GM19239 (cell line): ENCODE measurements around the gene CREBBP.

ENCODE experiments used
- DNase-seq: peaks from one replicate; pipeline ENCODE4 v3.0.0; 2011; ENCODE audit warnings: low spot score; ENCODE audit not compliant: insufficient read length
- FAIRE-seq: peaks from 2 replicates; lab custom pipeline; 2011; peaks lifted over from hg19 to GRCh38; lab: Jason Lieb, UNC

Gene CREBBP

DNA sequence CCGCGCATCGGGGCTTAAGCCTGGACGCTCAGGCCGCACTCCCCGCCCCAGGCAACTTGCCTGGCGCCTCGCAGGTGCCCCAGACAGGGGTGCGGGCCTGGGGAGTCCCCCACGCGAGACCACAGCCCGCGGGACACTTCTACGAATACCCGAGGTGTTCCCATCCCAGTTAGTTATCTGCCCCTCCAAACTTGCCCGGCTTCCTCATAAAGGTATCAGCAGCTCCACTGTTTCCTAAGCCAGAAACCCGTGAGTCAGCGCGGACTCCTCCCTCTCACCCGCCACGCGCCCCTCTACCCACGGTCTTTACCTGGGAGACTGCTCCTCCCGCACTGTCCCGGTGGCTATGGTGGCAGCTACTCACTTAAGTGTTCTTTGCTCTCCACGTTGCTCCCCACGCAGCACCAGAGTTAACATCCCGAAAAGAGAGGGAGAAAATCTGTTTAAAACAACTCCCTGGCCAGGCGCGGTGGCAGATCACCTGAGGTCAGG lies 1.0 kb upstream of the CREBBP start:
- FAIRE-seq: no peak

GRCh38 chr16:3879887-3880564 lies 487 bp downstream of the CREBBP start:
- no peak for FAIRE-seq
- peak; percentile 67 for DNase-seq

More for the DNA sequence above, 1.0 kb upstream of the CREBBP start:
- no peak for DNase-seq

- no peak for DNase-seq
- FAIRE-seq: peak; percentile 18
These were observed 1.1 kb downstream of the CREBBP start for GRCh38 chr16:3879258-3879886.

GRCh38 chr16:3878610-3879009 lies 1.9 kb downstream of the CREBBP start:
- DNase-seq (no peak), FAIRE-seq (peak; percentile 81)

- no peak for DNase-seq
- FAIRE-seq: no peak
These were observed 3.8 kb downstream of the CREBBP start for GRCh38 chr16:3876695-3877094.

DNA sequence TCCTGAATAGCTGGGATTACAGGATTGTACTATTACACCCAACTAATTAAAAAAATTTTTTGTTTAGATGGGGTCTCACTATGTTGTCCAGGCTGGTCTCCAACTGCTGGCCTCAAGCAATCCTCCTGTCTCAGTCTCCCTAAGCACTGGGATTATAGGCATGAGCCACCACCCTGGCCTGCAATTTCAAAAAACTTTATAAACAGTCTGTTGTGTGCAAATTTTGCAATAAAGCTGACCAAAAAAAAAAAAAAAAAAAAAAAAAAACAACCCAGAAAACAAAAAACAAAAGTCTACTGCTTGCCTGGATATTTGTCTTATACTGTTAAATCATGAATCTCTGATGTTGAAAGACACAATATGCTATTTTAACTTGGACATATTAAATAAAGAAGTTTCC lies 4.4 kb downstream of the CREBBP start:
- DNase-seq: no peak
- no peak for FAIRE-seq

DNA sequence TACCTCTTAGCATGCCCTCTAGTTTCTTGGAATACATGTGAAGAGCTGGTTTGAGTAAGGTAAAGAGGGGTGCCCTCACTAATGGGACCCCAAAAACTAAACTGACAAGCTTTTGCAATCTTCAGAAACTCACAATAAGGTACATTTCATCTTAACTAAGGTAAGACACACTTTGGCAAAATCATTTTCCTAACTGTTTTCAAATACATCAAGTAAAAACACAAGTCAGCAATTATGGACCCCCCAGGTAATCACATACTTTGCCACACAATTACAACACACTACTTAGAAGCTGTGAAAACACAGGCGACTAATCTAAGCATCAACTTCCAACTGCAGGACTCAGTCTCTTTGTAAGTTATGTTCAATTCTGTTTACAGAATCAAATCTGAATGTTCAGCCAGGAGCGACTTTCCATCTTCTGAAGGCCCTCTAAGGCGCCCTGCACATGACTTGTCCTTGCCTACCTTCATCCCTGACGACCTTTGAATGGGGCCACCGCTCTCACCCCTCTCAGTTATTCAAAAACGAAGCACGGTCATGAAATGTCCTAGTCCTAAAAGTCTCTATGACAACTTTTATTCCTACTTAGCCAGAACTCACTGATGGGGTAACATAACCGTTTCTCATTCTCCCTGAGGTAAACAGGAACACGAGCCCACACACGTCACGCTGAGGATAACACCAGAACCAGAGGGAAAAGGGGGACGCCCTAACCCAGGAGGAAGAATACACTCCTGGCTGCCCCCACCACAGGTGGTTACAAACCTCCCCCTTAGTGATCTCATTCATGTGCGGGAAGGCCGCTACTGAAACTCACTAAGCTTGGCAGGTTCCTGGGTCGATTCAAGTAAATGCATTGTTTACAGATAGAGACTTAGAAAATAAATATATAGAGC lies 5.5 kb downstream of the CREBBP start:
- DNase-seq (no peak), FAIRE-seq (no peak)

DNA sequence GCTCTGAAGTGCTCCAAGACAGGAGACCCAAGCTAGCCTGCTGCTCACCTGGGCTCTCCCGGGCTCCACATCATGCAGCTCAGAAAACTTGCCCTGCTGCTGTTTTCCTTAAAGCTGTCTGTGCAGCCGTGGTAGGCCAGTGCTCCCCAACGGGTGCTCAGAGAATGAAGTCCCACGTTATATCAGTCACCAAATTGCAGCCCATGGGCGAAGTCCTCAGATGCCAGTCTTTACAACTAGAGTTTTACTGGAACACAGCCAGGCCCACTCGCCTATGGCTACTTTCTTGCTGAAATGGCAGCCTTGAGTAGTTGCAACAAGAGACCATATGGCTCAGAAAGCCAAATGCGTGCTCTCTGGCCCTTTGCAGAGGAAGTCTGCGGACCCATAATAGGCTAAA lies 6.3 kb downstream of the CREBBP start:
- FAIRE-seq (no peak), DNase-seq (no peak)

DNA sequence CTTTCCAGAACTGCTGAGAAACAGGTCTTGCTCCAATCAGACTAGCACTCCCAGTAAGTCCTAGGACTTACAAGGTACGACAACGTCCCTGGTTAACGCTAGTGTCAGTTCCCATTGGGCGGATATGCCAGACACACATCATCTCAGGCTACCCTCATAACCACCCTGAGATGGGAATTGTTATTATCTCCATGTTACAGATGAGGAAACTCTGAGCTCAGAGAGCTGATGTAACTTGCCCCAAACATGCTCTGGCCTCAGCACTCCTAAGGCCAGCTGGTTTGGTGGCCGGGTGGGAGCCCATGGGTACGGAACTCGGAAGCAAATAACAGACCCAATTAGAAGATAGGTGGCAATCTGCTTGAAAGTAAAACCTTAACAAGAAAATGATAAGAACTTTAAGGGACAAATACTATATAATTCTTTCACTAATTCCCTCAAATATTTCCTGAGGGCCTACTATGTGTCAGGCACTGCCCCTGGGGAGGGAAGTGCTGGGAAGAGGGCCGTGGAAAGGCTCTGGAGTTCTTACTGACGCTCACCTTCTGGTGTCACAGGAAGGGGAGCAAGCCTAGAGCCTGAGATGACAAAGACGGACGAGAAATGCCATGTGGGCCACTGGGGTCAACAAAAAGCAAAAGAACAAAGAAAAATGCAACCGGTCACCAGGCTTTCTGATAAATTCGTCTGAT lies 6.9 kb downstream of the CREBBP start:
- DNase-seq (no peak), FAIRE-seq (no peak)

DNA sequence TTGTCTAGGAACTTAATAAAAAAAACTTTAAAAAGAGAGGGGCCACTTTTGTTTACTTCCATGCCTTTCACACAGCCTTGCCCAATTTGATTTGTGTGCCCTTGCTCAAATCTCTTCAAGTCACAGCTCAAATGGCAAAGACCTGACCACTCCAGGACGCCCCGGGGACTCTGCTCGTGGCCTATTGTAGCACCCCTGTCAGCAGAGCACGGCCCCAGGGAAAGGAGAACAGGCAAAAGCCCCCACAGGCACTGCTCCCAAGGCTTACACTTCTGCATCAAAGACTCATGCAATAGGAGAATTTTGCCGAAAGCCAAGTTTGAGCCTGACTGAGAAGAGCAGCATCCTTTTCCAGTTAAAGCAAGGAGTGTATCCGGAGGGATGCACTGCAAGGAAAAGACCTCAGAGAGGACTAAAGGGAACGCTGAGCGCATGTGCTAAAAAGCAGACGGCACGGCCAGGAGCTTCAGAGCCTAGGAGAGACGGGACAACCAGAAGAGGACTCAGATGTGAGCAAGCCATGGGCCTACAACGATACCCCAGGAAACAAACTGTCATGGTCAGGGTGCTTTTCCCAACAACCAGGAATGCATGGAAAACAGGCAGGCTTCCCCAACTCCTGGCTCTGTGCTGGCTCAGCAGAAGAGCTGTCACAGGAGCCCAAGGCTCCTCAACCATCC lies 8.2 kb downstream of the CREBBP start:
- FAIRE-seq (no peak), DNase-seq (no peak)

DNA sequence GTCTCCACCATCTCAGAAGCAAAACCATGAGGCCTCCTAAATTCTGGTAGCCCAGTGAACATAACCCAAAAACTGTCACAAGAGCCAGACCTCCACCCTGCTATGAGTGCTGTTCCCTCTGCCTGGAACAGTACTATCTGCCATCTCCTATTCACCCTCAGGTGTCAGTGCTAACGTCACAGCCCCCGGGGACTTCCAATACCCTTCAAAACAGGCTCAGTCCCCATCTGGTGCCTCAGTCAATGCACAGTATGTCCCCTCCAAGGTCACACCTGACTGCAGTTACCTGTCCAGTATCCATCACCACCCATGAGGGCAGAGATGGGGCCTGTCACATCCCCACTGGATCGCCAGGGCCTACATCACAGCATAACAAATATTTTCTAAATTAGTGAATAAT lies 11.5 kb downstream of the CREBBP start:
- DNase-seq: no peak
- FAIRE-seq: no peak

- DNase-seq (no peak), FAIRE-seq (no peak)
These were observed 12.0 kb downstream of the CREBBP start for GRCh38 chr16:3868556-3868955.

DNA sequence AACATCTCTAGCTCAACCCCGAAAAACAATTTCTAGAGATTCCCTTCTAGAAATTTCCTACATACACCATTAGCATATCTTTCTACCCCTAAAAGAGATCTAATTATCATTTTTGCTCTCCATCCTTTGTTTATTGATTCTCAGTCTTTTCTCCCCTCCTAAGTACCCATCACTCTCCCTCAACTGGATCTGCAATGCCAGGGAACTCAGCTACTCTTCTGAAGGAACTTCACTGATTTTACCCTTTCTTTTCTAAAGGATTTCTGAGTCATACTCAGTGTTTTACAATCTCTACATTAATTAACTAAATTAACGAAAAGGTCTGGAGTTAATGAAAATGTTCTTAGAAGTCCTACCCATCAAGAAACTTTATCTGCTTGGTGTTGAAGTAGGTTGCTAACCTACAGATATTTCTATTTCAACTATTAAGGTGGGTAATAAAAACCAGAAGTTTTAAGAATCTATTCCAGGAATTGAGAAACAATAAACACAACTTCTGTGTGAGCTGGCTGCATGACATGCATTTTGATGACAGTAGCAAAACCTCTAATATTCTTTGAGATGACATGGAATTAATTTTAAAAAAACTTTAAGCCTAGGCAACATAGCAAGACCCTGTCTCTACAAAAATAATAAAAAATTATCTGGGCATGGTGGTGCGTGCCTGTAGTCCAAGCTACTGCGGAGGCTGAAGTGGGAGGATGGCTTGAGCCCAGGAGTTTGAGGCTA lies 13.6 kb downstream of the CREBBP start:
- FAIRE-seq: no peak
- DNase-seq: no peak

DNA sequence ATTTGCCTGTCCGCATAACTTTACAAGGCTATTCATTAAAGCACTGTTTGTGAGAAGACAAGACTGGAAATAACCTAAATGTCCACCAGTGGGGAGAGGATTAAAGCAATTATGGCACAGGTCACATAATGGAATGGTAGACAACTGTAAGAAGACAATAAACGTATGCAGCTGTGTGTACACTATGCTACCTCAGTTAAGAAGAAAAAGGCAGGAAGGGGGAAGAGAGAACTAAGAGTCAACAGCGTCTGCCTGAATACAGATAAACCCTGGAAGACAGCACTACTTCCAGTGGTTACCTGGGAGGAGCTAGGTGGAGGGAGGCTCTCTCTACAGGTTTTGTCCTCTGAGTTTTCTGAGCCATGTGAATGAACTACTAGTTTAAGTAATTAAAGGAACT lies 15.3 kb downstream of the CREBBP start:
- DNase-seq (no peak), FAIRE-seq (no peak)

- FAIRE-seq (no peak), DNase-seq (no peak)
These were observed 16.0 kb downstream of the CREBBP start for GRCh38 chr16:3864562-3864961.

DNA sequence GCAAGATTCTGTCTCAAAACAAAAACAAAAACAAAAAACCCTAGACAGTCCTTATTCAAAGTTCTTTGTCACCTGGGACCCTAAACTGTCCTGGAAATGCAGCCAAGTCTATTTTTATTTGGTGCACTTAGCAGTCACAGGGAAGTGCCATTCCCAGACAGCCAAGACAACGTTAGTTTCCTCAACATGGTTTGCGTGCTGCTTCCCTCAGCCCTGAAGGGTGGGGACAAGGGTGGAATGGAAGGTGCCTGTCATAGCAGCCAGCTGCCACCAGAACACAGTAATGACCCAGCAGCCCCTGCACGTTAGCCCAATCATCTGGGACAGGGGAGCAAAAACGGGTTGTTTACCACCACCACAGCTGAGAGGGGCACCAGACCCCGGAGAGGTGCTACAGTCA lies 16.9 kb downstream of the CREBBP start:
- DNase-seq: no peak

DNA sequence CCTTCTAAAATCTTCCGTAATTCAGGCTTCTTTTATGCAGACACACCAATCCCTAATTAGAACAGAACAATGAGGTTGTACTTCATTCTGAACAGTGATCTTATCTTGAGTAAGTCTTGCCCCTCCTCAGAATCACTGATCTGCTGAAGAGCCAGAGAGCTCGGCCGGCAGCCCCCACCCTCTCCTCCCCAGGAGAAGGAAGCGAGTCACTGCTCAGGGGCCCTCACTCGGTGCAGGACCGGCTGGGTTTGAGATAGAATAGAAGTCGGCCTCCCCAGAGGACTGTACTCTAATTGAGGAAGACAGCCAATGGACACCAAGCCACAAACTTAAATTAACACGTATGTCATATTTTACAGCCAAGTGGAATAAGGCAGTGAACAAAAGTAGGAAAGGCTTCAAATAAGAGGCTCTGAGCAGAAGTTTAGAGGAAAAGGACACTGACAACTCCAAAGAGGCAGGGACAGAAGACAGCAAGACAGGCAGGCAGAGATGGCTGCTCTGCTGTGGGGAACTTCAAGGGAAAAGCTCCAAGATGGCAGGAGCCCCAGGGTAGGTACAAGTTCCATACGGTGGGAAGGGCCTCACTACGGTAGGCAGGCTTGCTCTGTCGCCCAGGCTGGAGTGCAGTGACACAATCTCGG lies 18.6 kb downstream of the CREBBP start:
- no peak for DNase-seq
- FAIRE-seq: no peak

More for the DNA sequence above, 16.9 kb downstream of the CREBBP start:
- no peak for FAIRE-seq

DNA sequence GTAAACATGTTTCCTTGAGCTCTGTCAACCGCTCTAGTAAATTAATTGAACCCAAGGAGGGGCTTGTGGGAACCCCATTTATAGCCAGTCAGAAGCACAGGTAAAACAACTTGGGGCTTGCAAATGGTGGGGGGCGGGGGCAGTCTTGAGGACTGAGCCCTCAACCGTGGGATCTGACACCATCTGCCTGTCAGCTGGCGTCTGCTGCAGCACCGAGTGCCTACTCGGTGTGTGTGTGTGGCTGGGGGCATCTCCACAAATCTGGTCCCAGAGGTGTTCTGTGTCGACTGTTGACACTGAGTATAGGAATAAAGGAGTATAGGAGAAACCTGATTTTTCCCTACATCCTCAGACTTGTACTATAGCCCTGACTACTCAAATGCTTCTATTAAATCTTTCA lies 20.6 kb downstream of the CREBBP start:
- FAIRE-seq: no peak
- no peak for DNase-seq

GRCh38 chr16:3858801-3859200 lies 21.7 kb downstream of the CREBBP start:
- FAIRE-seq (no peak), DNase-seq (no peak)
